PC-9 (cell line): ENCODE measurements around the gene ABCA8.

Experiments
- CTCF ChIP-seq: fragments of 200-600 bp; sonication (generic); conservative IDR thresholded peaks from 2 replicates; pipeline ENCODE4 v1.6.1; 2017; ENCODE audit warnings: mixed run types, antibody characterized with exemption, mild to moderate bottlenecking, moderate library complexity
- EZH2 ChIP-seq: fragments of 200-600 bp; sonication (generic); IDR thresholded peaks from 2 replicates; pipeline ENCODE4 v1.8.0; 2017; ENCODE audit warnings: antibody characterized with exemption, low read depth

GRCh38 chr17:68963958-68964357 is 8.8 kb upstream of the ABCA8 start:
- TF ChIP-seq CTCF (no peak), EZH2 (no peak)
